Hematopoietic multipotent progenitor cell treated with erythropoietin and hydrocortisone succinate and interleukin-3 and kit ligand, for 6 days (in vitro differentiated cells): ENCODE measurements around the gene KCNK7.
"Not testable (repeated sequence)": the region's sequence is repeated elsewhere in the genome, so short reads cannot be mapped to it uniquely, and the experiment has no call there.

Experiments used
- DNase-seq: peaks from one replicate; pipeline ENCODE4 v3.0.0-alpha.2; 2015

Gene KCNK7, protein sequence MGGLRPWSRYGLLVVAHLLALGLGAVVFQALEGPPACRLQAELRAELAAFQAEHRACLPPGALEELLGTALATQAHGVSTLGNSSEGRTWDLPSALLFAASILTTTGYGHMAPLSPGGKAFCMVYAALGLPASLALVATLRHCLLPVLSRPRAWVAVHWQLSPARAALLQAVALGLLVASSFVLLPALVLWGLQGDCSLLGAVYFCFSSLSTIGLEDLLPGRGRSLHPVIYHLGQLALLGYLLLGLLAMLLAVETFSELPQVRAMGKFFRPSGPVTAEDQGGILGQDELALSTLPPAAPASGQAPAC

DNA sequence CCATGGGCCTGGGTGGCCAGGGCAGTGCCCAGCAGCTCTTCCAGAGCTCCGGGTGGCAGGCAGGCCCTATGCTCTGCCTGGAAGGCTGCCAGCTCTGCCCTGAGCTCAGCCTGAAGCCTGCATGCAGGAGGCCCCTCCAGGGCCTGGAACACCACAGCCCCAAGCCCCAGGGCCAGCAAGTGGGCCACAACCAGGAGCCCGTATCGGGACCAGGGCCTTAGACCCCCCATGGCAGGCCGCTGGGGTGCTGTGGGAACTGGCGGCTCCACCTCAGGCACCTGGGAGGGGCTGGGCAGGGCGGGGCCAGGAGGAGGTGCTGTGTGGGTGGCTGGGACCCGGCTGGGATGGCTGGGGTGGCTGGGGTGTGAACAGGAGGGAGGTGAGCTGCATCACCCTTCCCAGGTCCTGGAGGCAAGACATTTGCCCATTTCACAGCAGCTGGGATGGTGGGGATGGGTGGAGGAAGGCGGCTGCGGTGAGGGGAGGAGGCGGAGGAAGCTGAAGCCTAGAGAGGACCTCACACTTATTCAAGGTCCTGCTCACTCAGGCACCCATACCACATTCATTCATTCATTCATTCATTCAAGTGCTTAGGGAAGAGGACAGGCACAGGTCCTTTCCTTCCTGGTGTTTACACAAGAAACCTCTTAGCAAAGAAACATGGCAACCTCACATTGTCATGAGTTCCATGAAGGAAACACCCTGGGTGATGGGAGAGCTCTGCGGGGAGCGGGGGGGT, at the start of gene KCNK7:
KCNK7 (minus strand) TSS at position 258 of the 739 bp plus-strand sequence; CDS start at position 230, 28 bp downstream.
- peak; percentile 65 for DNase-seq

DNA sequence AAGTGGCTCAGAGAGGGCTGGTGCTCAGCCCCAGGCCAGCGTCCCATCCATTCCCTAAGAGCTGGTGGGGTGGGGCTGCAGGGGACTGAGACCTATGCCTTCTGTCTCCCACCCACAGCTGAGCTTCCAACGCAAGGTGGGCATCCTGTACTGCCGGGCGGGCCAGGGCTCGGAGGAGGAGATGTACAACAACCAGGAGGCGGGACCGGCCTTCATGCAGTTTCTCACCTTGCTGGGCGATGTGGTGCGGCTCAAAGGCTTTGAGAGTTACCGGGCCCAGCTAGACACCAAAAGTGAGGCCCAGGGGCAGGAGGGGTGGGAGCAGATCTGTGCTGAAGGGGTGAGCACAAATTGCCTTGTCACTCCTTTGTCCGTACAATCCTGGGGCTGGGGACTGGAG, 49.2 kb upstream of the KCNK7 start:
- no peak for DNase-seq

DNA sequence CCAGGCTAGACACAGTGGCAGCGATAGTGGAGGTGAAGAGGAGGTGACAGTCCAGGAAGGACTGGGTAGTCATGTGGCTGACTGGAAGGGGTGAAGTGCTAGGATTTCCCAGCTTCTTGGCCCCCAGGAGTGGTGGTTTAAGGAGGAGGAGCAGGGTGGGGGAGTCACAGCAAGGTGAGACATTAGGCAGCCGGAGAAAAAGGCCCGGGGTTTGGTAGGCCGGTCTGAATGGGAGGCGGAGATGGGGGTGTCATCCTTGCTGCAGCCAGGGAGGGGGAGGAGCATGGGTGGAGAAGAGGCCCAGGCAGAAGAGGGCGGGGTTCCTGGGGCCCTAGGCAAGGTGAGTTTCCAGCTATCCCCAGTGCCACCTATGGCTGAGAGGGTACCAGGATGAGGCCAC, 48.4 kb upstream of the KCNK7 start:
- DNase-seq: peak; percentile 32

DNA sequence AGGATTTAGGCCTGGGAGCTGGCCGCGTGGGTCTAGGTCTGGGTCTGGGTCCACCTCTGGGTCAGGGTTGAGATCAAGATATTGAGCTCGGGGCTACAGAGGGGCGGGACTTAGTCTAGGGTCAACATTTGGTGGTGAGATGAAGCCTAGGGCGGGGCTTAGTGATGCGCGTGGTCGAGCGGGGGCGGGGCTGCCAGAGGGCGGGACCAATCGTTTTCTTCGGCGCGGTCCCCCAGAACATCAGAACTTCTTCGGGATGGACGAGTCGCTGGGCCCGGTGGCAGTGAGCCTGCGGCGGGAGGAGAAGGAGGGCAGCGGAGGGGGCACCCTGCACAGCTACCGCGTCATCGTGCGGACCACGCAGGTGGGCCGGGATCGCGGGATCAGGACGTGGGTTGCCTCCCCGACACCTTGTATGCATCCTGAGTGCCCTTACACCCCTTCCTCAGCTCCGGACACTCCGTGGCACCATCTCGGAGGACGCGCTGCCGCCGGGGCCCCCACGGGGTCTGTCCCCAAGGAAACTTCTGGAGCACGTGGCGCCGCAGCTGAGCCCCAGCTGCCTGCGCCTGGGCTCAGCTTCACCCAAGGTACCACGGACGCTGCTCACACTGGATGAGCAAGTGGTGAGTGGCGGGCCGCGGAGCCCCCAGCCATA, 46.5 kb upstream of the KCNK7 start:
- peak; percentile 47 for DNase-seq

DNA sequence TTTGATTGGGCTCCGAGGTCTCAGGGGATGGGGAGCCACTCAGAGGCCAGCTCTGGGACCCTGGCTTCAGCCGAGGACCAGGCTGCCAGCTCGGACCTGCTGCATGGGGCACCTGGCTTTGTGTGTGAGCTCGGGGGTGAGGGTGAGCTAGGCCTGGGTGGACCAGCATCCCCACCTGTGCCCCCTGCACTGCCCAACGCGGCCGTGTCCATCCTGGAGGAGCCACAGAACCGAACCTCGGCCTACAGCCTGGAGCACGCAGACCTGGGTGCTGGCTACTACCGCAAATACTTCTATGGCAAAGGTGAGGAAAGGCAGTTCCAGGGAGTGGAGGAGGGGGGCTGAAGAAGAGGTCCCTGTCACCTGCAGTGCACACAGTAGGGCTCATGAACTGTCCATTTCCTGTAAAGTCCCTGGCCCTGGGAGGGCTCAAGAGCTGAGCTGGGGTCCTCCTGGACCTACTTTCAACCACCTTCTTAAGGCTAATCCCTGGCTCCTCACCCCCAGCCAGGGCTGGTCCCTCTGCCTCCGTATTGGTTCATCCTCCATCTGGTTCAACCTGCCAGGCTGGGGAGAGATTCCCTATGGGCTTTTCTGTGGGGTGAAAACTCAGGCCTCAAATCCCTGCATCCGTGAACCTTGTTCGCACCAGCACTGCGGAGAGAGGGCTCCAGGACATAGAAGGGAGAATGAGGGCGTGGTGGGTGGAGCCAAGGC, 45.9 kb upstream of the KCNK7 start:
- peak; percentile 17 for DNase-seq

DNA sequence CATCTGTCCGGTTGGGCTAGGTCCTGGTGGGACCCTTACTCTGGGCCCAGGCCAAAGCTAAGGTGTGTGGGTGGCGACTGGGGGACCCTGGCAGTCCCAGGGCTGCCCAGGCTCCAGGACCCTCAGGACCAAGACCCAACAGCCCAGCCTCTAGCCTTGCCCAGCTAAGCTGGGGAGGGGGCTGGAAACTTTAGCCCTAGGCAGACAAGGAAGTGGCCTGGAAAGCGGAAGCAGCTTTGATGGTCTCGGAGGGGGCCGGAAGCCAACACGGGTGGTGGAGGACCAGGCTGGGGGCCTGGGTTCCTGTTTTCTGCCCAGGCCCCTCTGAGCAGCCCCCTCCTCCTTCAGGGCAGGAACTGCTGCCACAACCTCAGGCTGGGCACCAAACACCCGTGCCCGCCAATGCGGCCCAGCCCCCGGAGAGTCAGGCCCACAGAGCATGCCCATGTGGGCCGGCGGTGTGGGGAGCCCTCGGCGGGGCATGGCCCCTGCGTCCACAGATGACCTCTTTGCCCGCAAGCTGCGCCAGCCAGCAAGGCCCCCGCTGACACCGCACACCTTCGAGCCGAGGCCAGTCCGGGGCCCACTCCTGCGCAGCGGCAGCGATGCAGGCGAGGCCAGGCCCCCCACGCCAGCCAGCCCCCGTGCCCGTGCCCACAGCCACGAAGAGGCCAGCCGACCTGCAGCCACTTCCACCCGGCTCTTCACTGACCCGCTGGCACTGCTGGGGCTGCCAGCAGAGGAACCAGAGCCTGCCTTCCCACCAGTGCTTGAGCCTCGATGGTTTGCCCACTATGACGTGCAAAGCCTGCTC, 45.1 kb upstream of the KCNK7 start:
- peak; percentile 79 for DNase-seq

DNA sequence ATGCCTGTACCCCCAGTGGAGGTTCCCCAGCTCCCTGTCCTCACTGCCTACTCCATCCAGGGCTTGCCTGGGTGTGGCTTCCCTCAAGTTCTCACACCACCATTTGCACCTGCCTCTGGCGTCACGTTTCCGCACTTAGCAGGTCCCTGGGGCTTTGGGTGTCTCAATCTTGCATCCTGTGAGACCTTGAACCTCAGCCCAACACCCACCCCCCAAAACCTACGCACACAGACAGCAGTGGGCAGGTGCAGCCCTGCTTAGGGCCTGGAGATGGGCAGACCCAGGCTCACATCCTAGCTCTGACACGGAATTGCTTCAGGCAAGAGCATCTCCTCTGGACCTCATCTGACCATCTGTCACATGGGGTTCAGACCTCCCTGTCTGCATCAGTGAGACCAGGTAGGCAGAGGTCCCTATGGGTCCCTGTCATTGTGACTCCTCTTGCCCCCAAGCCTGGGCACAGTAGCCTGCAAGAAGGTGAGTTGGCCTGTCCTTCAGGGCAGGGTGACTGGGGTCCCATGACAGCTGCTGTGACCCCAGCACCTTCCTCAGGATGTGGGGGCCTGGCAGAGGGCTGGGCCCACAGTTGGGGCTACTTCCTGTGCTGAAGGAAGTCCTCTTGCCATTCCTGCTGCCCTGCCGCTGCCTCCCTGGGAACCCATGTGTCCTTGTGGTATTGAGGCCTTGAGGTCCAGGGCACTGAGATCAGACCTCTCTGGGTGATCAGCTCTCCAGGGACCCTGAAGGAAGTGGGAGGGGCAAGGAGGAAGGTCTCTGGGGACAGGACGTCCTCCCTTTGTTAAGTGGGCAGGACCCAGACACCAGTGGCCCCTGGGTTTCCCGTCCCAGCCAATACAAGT, 44.3 kb upstream of the KCNK7 start:
- peak; percentile 37 for DNase-seq

DNA sequence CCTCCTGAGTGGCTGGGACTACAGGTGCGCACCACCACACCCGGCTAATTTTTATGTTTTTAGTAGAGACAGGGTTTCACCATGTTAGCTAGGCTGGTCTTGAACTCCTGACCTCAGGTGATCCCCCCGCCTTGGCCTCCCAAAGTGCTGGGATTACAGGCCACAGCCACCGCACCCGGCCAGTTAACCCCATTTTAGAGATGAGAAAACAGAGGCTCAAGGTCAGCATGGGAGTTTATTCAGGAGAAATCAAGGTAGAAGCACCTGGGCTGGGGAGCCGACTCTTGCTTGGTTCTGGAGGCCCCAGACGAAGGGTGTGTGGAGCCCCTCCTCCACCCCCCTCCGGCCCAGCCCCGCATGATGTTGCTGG, 43.6 kb upstream of the KCNK7 start:
- DNase-seq: not testable (repeated sequence)

DNA sequence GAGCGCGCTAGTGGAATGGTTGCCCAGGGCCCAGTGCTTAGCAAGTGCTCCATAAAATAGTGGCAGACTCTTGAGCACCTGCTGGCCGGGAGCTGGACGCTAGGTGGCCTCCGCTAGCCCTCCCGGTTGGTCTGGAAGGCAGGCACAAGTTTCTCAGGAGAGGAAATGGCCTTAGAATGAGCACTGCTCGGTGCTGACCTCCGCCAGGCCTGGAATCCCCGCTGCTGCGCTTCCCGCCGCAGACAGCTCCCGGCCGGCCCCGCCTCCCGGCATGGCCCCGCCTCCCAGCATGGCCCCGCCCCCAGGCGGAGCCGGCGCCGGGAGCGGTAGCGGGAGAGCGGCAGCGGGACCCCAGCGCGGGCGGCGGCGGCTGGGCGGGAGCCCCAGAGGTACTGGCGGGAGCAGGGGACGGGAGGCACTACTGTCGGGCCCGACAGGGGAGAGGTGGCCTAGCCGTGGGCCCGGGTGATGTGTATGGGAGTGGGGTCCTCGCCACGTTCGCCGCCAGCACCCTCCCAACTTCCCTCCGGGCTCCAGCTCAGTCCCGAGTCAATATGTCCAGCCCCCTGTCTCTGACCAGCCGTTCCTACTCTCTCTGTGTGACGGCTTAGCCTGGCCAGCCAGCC, 42.3 kb upstream of the KCNK7 start, which contains the start of gene SIPA1:
SIPA1 (plus strand) TSS at position 308 of the 626 bp plus-strand sequence. CDS start 2,821 bp downstream, outside the sequence.
- peak; percentile 75 for DNase-seq

DNA sequence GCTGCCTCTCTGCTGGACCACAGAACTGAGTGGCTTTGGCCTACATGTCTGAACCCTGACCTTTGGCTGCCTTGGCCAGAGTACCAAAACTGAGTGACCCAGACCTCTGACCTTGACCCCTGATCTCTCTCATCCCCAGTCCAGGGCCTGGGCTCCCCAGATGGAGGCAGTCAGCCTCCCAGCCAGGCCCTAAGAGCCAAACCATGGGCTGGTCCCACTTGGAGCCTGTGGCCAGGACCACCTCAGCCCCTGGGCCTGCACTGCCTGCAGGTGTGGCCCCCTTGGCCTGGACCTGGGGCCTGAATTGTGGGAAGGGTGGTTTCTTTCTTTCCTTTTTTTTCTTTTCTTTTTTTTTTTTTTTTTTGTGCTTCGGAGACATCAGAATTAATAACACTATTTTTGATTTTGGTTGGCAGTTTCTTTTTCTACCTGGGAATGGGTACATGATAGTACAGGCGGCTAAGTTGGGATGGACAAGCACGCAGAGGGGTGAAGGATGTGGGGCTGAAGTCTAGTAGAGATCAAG, 41.5 kb upstream of the KCNK7 start:
- no peak for DNase-seq

DNA sequence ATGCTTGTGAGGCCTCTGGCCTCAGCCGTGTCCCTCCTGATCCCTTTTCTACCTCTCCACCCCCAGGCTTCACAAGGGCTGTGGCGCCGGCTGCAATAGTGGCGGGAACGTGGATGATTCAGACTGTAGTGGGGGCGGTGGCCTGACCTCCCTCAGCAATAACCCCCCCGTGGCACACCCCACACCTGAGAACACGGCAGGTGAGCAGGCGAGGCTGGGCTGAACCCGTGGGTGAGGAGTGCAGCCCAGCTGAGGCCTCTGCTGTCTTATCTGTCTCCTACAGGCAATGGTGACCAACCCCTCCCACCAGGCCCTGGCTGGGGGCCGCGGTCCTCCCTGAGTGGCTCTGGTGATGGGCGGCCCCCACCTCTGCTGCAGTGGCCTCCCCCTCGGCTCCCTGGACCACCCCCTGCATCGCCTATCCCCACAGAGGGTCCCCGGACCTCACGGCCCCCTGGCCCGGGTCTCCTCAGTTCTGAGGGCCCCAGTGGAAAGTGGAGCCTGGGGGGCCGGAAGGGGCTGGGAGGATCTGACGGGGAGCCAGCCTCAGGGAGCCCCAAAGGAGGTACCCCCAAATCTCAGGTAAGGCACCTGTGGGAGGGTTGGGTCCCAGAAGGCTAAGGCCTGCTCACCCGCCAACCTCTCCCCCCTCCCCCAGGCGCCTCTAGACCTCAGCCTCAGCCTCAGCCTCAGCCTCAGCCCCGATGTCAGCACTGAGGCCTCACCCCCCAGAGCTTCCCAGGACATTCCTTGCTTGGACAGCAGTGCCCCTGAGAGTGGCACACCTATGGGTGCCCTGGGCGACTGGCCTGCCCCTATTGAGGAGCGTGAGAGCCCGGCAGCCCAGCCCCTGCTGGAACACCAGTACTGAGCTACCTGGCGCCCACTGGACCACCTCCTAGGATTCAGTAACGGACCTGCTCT, 40.8 kb upstream of the KCNK7 start:
- peak; percentile 76 for DNase-seq

DNA sequence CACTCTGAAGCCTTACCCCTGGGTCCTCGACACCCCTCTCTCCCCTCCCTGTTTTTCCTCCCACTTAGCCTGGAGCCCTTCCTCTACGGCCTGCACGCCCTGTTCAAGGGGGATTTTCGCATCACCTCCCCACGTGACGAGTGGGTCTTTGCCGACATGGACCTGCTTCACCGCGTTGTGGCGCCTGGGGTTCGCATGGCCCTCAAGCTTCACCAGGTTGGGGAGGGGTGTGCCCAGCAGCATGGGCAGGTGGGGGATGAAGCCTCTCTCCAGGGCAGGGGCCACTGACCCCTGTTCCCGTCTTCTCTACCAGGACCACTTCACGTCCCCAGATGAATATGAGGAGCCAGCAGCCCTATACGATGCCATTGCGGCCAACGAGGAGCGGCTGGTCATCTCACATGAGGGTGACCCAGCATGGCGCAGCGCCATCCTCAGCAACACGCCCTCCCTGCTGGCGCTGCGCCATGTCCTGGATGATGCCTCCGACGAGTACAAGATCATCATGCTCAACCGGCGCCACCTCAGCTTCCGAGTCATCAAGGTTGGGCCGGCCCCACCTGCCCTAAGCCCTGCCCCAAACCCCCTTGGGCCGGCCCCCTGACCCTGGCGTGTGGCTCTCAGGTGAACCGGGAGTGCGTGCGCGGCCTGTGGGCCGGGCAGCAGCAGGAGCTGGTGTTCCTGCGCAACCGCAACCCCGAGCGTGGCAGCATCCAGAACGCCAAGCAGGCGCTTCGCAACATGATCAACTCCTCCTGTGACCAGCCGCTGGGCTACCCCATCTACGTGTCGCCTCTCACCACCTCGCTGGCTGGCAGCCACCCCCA, 39.5 kb upstream of the KCNK7 start:
- DNase-seq: no peak

DNA sequence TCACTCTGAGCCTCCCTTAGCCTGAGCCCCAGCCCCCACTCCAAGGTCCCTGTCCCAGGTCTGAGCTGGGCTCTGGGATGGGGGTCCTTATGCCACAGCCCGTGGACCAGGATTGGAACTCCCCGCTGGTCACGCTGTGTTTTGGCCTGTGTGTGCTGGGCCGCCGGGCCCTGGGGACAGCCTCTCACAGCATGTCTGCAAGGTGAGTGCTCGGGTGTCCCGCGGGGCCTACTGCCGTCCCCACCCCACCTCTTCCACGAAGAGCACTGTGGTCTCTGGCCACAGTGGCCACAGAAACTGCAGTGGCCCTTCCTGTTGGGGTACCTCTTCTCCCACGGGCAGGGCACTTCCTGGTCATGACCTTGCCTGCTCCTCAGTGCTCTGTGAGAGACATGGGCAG, 38.8 kb upstream of the KCNK7 start:
- DNase-seq: no peak

DNA sequence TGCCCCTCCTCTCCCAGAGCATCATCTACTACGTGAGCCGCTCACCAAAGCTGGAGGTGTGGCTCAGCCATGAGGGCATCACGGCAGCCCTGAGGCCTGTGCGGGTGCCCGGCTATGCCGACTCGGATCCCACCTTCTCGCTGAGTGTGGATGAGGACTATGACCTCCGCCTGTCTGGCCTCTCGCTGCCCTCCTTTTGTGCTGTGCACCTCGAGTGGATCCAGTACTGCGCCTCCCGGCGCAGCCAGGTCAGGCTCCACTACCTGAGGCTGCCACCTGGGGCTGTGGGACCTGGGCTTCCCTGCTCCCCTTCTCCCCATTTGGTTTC, 38.5 kb upstream of the KCNK7 start:
- DNase-seq: no peak

DNA sequence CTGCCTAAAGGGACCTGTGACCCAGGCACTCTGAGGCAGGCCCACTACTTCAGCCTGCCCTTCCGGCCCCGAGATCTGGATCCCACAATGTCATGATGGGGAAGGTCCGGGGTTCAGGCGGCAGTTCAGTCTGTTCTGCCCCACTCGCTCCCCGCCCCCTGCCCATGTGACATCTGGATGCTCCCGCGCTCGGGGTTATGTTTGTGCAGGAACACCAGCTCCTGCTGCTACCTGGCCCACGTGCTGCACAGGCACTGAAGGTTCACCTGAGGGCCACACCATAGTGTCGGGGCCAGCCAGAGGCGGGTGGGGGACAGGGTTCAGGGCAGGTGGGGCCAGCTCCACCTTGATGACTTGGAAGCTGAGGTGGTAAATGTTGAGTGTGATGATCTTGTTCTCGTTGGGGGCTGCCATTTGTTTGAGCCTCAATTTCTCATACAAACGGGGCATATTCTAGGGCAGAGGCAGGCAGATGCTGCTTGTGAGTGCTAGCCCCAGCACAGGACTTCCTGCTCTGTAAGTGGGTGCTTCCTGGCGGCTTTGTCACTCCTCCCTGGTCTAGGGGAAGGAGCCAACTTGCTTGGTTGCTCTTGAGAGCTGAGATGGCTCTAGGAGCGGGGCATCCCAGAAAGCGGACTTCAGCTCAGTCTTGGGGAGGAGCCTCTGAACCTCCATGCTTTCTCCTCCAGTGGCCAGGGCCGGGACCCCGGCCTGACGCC, 37.9 kb upstream of the KCNK7 start:
- DNase-seq: no peak

DNA sequence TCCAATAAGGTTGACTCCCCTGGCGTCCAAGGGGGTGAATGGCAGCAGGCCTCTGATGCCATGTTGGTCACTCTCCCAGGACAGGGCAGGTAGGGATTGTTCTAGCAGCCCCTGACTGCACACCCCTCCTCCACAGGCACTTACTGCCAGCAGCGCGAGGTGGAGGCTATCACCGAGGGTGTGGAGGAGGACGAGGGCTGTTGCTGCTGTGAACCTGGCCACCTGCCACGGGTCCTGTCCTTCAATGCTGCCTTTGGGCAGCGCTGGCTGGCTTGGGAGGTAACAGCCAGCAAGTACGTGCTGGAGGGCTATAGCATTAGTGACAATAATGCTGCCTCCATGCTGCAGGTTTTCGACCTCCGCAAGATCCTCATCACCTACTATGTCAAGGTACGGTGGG, 34.6 kb upstream of the KCNK7 start:
- no peak for DNase-seq

DNA sequence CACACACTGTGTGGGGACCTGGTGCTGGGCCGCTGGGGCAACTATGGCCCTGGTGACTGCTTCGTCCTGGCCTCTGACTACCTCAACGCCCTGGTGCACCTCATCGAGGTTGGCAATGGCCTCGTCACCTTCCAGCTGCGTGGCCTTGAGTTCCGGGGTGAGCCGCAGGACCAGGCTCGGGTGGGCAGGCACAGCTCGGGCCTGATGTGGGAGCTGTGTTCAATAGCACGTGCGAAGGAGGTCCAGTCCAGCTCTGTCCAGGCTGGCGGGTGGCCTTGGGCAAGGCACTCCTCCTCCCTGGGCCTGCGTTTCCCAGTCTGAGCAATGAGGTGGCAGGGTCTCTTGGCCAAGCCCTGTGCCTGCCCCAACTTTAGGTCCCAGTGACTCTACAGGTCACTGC, 34.0 kb upstream of the KCNK7 start:
- DNase-seq: no peak

DNA sequence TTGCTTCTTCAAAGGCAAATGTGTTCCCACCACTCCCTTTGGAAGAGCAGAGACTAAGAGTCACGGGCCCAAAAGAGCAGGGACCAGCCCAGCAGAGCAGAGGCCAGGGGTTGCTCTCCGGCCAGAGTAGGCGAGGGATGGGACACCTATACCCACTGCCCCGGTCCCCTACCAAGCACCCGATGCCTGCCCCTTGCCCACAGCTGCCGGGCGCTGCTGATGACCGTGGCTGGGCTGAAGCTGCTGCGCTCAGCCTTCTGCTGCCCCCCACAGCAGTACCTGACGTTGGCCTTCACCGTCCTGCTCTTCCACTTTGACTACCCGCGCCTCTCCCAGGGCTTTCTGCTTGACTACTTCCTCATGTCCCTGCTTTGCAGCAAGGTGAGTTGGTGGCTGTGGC, 31.6 kb upstream of the KCNK7 start:
- no peak for DNase-seq
